Measurements from ENCODE around the gene NRG3. TPM values are rescaled to one million over a fixed set of nuclear protein-coding genes. Genes with fewer than 3 reads are reported as not detected.

Gene NRG3
- total and polyA plus RNA-seq, 2 of the 4 experiments (the other 2 are of a cell fraction): not detected

GRCh38 chr10:82027711-82028110 lies 152.7 kb downstream of the NRG3 start:
- ChIA-PET POLR2A (ENCODE audit: unreplicated experiment) (no interaction called here), CTCF (no interaction called here)
- Histone ChIP-seq H2BK20ac (ENCODE audit: low read depth, low read length) (no peak overlapping the region), H2BK5ac (ENCODE audit: low read depth, low read length, poor library complexity, severe bottlenecking) (no peak overlapping the region), H3K4me2 (ENCODE audit: low read depth, low read length) (no peak overlapping the region), H3K9me3 (ENCODE audit: control insufficient read depth, insufficient read depth, low read length) (peaks cover 4% of the 10 kb centered on the region; the same call in 1 of the 2 replicates), H3K9me1 (ENCODE audit: insufficient read depth, low read length) (no peaks in the 10 kb centered on the region), H2AK5ac (ENCODE audit: low read depth, low read length) (no peak overlapping the region), H3K9ac (ENCODE audit: low read depth, low read length) (no peak overlapping the region), H3K27me3 (ENCODE audit: control insufficient read depth, insufficient read depth, low read length) (no peaks in the 10 kb centered on the region), H3K79me1 (ENCODE audit: low read depth in 1 of 2, low read length in 2 of 2) (no peaks in the 10 kb centered on the region), H3K4ac (ENCODE audit: low read depth, low read length) (no peak overlapping the region), H3K27ac (ENCODE audit: insufficient read depth, low read length) (no peak overlapping the region), H3K36me3 (ENCODE audit: control insufficient read depth, insufficient read depth, low read length) (no peaks in the 10 kb centered on the region), H3K56ac (ENCODE audit: extremely low read depth, insufficient read depth, low read length) (no peak overlapping the region), H2BK120ac (ENCODE audit: low read depth, low read length) (no peak overlapping the region), H3K4me3 (ENCODE audit: insufficient read depth, low read depth, low read length) (no peak overlapping the region), H4K5ac (ENCODE audit: low read depth, low read length) (no peak overlapping the region), H3K18ac (ENCODE audit: low read depth, low read length) (no peak overlapping the region), H3K4me1 (ENCODE audit: control insufficient read depth, insufficient read depth, low read length) (no peaks in the 10 kb centered on the region), H4K91ac (ENCODE audit: insufficient read depth, low read depth, low read length) (no peak overlapping the region), H4K20me1 (ENCODE audit: insufficient read depth, low read length) (no peaks in the 10 kb centered on the region), H3K14ac (replicated peaks; ENCODE audit: low read depth, low read length) (no peak overlapping the region), H2AK9ac (replicated peaks; ENCODE audit: low read depth, low read length, poor library complexity) (no peak overlapping the region), H2BK15ac (ENCODE audit: low read depth, low read length) (no peak overlapping the region), H2AFZ (replicated peaks; ENCODE audit: low read length, poor library complexity) (no peak overlapping the region), H3K23ac (ENCODE audit: low read depth, low read length) (no peak overlapping the region), H4K8ac (ENCODE audit: low read depth in 2 of 2, low read length in 2 of 2) (no peak overlapping the region)
- WGBS, 2 experiments (ENCODE audit: extremely low coverage in 2 of 2, insufficient read length in 1 of 2): no CpG with 5 or more reads among the region's 1 CpG
- dilution Hi-C loops (cut with HindIII; ENCODE audit: low sequenced_read_pairs, unreplicated experiment) (no loop called here), intact Hi-C loops (cut with micrococcal nuclease) (no loop called here), in situ Hi-C loops (cut with MboI; ENCODE audit: low sequenced_read_pairs) (no loop called here)
- TF ChIP-seq BHLHE40 (IDR thresholded peaks at IDR 0.05; ENCODE audit: low read depth, low read length): no peak
- TF ChIP-seq NFE2L2 (IDR thresholded peaks at IDR 0.05; ENCODE audit: low read depth, low read length): no peak
- TF ChIP-seq RAD21 (IDR thresholded peaks at IDR 0.05; ENCODE audit: low read length): no peak
- no peak for TF ChIP-seq MAFK (IDR thresholded peaks at IDR 0.05; ENCODE audit: low read depth, low read length)
- TF ChIP-seq FOS (IDR thresholded peaks at IDR 0.05; ENCODE audit: low read depth, low read length): no peak
- no peak for TF ChIP-seq MXI1 (IDR thresholded peaks at IDR 0.05; ENCODE audit: borderline replicate concordance, low read depth, low read length)
- no peak for TF ChIP-seq CHD1 (IDR thresholded peaks at IDR 0.05; ENCODE audit: low read depth, low read length)
- no peak for TF ChIP-seq CTCF (conservative IDR thresholded peaks at IDR 0.05; ENCODE audit: low read depth, low read length)
- no peak for TF ChIP-seq POLR2A (IDR thresholded peaks at IDR 0.05; ENCODE audit: low read depth, low read length)
- no peak for TF ChIP-seq SMC3 (IDR thresholded peaks at IDR 0.05; ENCODE audit: low read depth, low read length)
- TF ChIP-seq, protein P1, sequence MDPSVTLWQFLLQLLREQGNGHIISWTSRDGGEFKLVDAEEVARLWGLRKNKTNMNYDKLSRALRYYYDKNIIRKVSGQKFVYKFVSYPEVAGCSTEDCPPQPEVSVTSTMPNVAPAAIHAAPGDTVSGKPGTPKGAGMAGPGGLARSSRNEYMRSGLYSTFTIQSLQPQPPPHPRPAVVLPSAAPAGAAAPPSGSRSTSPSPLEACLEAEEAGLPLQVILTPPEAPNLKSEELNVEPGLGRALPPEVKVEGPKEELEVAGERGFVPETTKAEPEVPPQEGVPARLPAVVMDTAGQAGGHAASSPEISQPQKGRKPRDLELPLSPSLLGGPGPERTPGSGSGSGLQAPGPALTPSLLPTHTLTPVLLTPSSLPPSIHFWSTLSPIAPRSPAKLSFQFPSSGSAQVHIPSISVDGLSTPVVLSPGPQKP (IDR thresholded peaks at IDR 0.05; ENCODE audit: borderline replicate concordance, low read depth, low read length): no peak
- no TSS peak for BruUV-seq (replicated peaks)
- no peak for ATAC-seq (ENCODE audit: low read depth)
- DNase-seq: no peak

All from IMR-90 (cell line).